ENCODE data around the gene AQR.

The AQR gene

DNA sequence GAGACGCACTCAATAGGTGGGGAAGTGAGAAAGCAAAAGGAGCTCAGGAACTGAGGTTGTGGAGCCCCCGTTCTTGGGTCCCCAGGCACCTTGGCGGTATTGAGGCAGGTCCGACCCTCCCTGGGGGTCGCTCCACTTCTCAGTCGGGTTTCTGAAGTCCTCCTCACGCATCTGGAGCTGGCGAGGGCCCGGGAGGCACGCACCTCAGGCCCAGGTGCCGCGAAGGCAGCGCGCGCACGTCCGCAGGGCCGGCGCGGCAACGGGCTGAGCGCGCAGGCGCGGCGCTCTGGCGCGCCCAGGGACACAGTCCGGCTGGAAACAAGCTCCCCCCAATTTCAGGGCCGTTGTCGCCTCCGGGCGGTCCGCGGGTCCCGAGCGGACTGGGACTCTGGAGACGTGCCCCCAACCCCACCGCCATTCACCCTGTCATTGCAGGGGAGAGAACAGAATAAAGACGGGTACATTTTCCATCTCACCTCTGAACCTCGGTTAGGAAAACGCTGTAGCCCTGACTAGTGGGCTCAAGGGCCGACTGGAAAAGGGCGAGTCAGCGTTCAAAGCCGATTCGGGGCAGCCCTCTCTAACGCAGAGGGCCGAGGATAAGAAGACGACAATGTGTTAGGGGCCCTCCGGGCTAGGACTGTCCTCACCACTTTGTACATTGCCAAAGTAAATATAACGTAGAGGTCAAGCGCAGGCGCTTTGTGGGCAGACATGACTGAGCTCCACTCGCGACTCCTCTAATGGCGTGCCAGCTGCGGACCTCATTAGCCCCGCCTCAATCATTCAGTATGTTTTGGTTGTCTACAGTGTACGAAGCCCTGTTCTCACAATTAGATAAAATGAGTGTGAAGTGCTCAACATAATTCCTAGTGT, 18.7 kb upstream of the AQR start, which contains the start of gene ZNF770:
Gene ZNF770 (minus strand): TSS at position 261 of the 876 bp plus-strand sequence. CDS start 4,853 bp downstream, outside the sequence.
- peak; percentile 63 to 82 for DNase-seq (ENCODE audit: low read depth in 1 of 2, low spot score in 1 of 2)

DNA sequence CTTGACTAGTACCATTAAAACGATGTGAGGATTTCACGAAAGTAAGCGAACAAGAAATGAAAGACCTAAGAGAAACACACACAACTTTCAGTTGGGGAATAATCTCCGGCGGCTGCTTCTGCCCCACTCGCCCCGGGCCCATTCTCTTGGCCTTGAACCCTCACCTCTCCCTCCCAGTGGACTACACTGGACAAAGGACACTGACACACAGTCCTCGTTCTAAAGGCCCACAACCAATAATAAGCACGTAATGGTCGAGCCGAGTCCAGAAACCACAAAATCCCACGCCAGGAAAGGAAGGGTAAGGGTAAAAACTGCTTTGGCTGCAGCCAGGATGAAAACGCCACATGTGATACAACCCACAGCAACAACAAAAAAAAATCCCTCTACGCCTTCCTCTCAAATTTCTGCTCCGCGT, 18.1 kb upstream of the AQR start:
- Histone ChIP-seq H3K4me3 (replicated peaks; ENCODE audit: insufficient read depth, low read length) (peak overlapping the region; percentile 62), H3K27me3 (ENCODE audit: insufficient read depth, poor library complexity, severe bottlenecking) (no peaks in the 10 kb centered on the region), H3K27ac (replicated peaks) (peak overlapping the region; percentile 96)
- TF ChIP-seq, protein P1, sequence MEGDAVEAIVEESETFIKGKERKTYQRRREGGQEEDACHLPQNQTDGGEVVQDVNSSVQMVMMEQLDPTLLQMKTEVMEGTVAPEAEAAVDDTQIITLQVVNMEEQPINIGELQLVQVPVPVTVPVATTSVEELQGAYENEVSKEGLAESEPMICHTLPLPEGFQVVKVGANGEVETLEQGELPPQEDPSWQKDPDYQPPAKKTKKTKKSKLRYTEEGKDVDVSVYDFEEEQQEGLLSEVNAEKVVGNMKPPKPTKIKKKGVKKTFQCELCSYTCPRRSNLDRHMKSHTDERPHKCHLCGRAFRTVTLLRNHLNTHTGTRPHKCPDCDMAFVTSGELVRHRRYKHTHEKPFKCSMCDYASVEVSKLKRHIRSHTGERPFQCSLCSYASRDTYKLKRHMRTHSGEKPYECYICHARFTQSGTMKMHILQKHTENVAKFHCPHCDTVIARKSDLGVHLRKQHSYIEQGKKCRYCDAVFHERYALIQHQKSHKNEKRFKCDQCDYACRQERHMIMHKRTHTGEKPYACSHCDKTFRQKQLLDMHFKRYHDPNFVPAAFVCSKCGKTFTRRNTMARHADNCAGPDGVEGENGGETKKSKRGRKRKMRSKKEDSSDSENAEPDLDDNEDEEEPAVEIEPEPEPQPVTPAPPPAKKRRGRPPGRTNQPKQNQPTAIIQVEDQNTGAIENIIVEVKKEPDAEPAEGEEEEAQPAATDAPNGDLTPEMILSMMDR (IDR thresholded peaks at IDR 0.05; ENCODE audit: insufficient read depth, low read length): no peak
- TF ChIP-seq, protein P2, sequence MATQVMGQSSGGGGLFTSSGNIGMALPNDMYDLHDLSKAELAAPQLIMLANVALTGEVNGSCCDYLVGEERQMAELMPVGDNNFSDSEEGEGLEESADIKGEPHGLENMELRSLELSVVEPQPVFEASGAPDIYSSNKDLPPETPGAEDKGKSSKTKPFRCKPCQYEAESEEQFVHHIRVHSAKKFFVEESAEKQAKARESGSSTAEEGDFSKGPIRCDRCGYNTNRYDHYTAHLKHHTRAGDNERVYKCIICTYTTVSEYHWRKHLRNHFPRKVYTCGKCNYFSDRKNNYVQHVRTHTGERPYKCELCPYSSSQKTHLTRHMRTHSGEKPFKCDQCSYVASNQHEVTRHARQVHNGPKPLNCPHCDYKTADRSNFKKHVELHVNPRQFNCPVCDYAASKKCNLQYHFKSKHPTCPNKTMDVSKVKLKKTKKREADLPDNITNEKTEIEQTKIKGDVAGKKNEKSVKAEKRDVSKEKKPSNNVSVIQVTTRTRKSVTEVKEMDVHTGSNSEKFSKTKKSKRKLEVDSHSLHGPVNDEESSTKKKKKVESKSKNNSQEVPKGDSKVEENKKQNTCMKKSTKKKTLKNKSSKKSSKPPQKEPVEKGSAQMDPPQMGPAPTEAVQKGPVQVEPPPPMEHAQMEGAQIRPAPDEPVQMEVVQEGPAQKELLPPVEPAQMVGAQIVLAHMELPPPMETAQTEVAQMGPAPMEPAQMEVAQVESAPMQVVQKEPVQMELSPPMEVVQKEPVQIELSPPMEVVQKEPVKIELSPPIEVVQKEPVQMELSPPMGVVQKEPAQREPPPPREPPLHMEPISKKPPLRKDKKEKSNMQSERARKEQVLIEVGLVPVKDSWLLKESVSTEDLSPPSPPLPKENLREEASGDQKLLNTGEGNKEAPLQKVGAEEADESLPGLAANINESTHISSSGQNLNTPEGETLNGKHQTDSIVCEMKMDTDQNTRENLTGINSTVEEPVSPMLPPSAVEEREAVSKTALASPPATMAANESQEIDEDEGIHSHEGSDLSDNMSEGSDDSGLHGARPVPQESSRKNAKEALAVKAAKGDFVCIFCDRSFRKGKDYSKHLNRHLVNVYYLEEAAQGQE (IDR thresholded peaks at IDR 0.05; ENCODE audit: insufficient replicate concordance, low read depth): no peak
- DNase-seq (ENCODE audit: low read depth in 1 of 2, low spot score in 1 of 2): no peak

More for the DNA sequence above, 18.7 kb upstream of the AQR start, which contains the start of gene ZNF770:
- TF ChIP-seq, protein P2 (IDR thresholded peaks at IDR 0.05; ENCODE audit: insufficient replicate concordance, low read depth): peak; percentile 80
- TF ChIP-seq GABPA (IDR thresholded peaks at IDR 0.05; ENCODE audit: low read depth): peak; percentile 86
- peak; percentile 94; the same call in 1 of the 2 replicates for TF ChIP-seq POLR2AphosphoS5 (IDR thresholded peaks at IDR 0.05; ENCODE audit: low read depth)
- TF ChIP-seq SPI1 (IDR thresholded peaks at IDR 0.05; ENCODE audit: borderline replicate concordance, low read depth): peak; percentile 66
- TF ChIP-seq, protein P1 (IDR thresholded peaks at IDR 0.05; ENCODE audit: insufficient read depth, low read length): no peak
- H3K27ac ChIP-seq (replicated peaks): peak within 1 kb of the TSS; percentile 96
- H3K27me3 ChIP-seq (ENCODE audit: insufficient read depth, poor library complexity, severe bottlenecking): no peaks in the 10 kb centered on the region
- peak within 1 kb of the TSS; percentile 62 for H3K4me3 ChIP-seq (replicated peaks; ENCODE audit: insufficient read depth, low read length)

DNA sequence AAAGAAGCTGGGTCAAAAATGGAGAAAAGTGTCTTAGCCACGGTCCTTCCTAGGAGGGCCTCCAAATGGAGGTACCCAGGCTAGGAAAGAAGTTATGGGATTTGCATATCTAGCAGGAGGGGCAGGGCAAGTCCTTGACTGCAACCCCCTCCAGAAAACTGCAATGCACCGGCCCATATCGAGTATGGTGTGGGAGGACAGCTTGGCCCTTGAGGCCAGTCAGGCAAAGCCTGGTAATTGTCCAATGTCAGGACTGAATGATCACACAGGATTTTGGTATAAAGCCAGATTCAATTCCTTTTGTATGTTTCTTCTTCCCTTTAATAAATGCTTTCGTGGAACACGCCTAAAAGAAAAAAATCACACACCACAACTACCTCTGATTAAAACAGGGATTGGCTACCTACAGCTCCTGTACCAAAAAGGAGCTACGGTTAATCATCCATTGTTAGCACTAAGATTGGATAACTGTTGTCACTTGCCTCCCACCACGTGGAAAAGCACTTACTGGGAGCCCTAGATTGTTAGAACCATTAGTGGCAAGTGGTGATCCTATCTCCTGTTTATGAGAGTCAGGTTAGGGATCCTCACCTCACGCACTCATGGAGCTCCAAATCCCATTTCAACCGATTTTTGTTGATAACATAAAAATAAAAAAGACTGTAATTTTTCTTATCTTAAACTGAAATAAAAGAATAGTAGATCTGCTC, 17.4 kb upstream of the AQR start:
- peak overlapping the region; percentile 96 for H3K27ac ChIP-seq (replicated peaks)
- no peak for TF ChIP-seq POLR2AphosphoS5 (IDR thresholded peaks at IDR 0.05; ENCODE audit: low read depth)
- no peak for DNase-seq (ENCODE audit: low read depth in 1 of 2, low spot score in 1 of 2)

DNA sequence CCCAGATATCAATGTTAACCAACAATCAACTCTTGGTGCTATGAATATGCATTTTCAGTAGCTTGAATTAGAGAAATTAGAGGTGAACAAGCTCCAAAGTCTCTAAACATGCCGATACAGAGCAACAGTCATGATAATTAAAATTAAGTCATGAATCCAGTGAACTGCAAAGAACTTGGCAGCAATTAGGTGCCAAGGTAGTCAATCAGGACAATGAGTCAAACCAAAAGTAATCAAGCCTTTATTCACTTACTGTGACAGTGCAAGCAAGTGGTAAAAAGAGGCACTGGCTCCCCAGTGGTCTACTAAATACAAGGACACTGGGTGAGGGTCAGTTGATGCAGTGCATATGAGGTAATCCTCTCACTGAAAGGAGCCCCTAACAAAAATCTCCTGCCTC, 16.8 kb upstream of the AQR start:
- no peak for TF ChIP-seq POLR2AphosphoS5 (IDR thresholded peaks at IDR 0.05; ENCODE audit: low read depth)
- TF ChIP-seq, protein P2 (IDR thresholded peaks at IDR 0.05; ENCODE audit: insufficient replicate concordance, low read depth): no peak
- TF ChIP-seq SPI1 (IDR thresholded peaks at IDR 0.05; ENCODE audit: borderline replicate concordance, low read depth): no peak
- TF ChIP-seq, protein P1 (IDR thresholded peaks at IDR 0.05; ENCODE audit: insufficient read depth, low read length): no peak
- no peak for TF ChIP-seq GABPA (IDR thresholded peaks at IDR 0.05; ENCODE audit: low read depth)
- peak overlapping the region; percentile 96 for H3K27ac ChIP-seq (replicated peaks)
- DNase-seq (ENCODE audit: low read depth in 1 of 2, low spot score in 1 of 2): no peak
- no peaks in the 10 kb centered on the region for H3K27me3 ChIP-seq (ENCODE audit: insufficient read depth, poor library complexity, severe bottlenecking)
- H3K4me3 ChIP-seq (replicated peaks; ENCODE audit: insufficient read depth, low read length): peak overlapping the region; percentile 62

More for the DNA sequence above, 17.4 kb upstream of the AQR start:
- Histone ChIP-seq H3K4me3 (replicated peaks; ENCODE audit: insufficient read depth, low read length) (peak overlapping the region; percentile 62), H3K27me3 (ENCODE audit: insufficient read depth, poor library complexity, severe bottlenecking) (no peaks in the 10 kb centered on the region)

Measured in HL-60 (cell line).